Hepatocyte (in vitro differentiated cells): ENCODE results near the gene ANXA1. TPM values are rescaled to one million over a fixed set of nuclear protein-coding genes. Genes with fewer than 3 reads are reported as not detected.
A peak's percentile ranks its signal among the peaks of the same experiment; 100 is the strongest.

Experiments used
- DNase-seq: peaks from one replicate; pipeline ENCODE4 v3.0.0-alpha.2; 2016; ENCODE audit warnings: low spot score
- H2AFZ ChIP-seq: fragments of 200-600 bp; sonication (generic); 2 replicates; pipeline ENCODE4 v1.6.0; 2016; ENCODE audit warnings: antibody characterized with exemption, mild to moderate bottlenecking
- H3K27ac ChIP-seq: fragments of 200-600 bp; sonication (generic); 2 replicates; pipeline ENCODE4 v1.5.1; 2016; ENCODE audit warnings: mild to moderate bottlenecking
- H3K27me3 ChIP-seq: fragments of 200-600 bp; sonication (generic); 2 replicates; pipeline ENCODE4 v1.6.1; 2016
- H3K36me3 ChIP-seq: fragments of 200-600 bp; sonication (generic); replicated peaks from 2 replicates; pipeline ENCODE4 v1.5.1; 2016; ENCODE audit warnings: low read depth; ENCODE audit not compliant: insufficient read depth
- H3K4me1 ChIP-seq: fragments of 200-600 bp; sonication (generic); 2 replicates; pipeline ENCODE4 v1.5.1; 2016; ENCODE audit warnings: mild to moderate bottlenecking, moderate library complexity; ENCODE audit not compliant: insufficient read depth
- H3K4me2 ChIP-seq: fragments of 200-600 bp; sonication (generic); 2 replicates; pipeline ENCODE4 v1.6.0; 2016
- H3K4me3 ChIP-seq: fragments of 200-600 bp; sonication (generic); 2 replicates; pipeline ENCODE4 v1.5.1; 2016; ENCODE audit warnings: mild to moderate bottlenecking
- H3K79me2 ChIP-seq: fragments of 200-600 bp; sonication (generic); 2 replicates; pipeline ENCODE4 v1.6.0; 2017; ENCODE audit warnings: mild to moderate bottlenecking
- H3K9me2 ChIP-seq: fragments of 200-600 bp; sonication (generic); replicated peaks from 2 replicates; pipeline ENCODE4 v1.6.0; 2017; ENCODE audit warnings: mild to moderate bottlenecking; ENCODE audit not compliant: insufficient read depth
- H3K9me3 ChIP-seq: fragments of 200-600 bp; sonication (generic); 2 replicates; pipeline ENCODE4 v1.5.1; 2016; ENCODE audit warnings: low read depth, mild to moderate bottlenecking
- H4K20me1 ChIP-seq: fragments of 200-600 bp; sonication (generic); 2 replicates; pipeline ENCODE4 v1.6.0; 2016; ENCODE audit warnings: mild to moderate bottlenecking; ENCODE audit not compliant: insufficient read depth, poor library complexity, severe bottlenecking
- CTCF ChIP-seq: fragments of 200-600 bp; sonication (generic); IDR thresholded peaks from 2 replicates; pipeline ENCODE4 v1.5.1; 2016; ENCODE audit warnings: antibody characterized with exemption, mild to moderate bottlenecking; ENCODE audit not compliant: poor library complexity
- EZH2 ChIP-seq: fragments of 200-600 bp; sonication (generic); IDR thresholded peaks from 2 replicates; pipeline ENCODE4 v1.6.1; 2016; ENCODE audit warnings: antibody characterized with exemption, mild to moderate bottlenecking, borderline replicate concordance
- EZH2phosphoT487 ChIP-seq: fragments of 200-600 bp; sonication (generic); IDR thresholded peaks from one replicate; pipeline ENCODE4 v1.6.1; 2018; ENCODE audit warnings: antibody characterized with exemption, mild to moderate bottlenecking, low read depth, moderate library complexity; ENCODE audit not compliant: unreplicated experiment, severe bottlenecking
- WGBS: methylation state at CpG from one replicate; pipeline ENCODE4 v1.1.6; 2016; ENCODE audit warnings: low lambda C conversion rate; ENCODE audit errors: missing lambda C conversion rate; 5-methylcytosine and 5-hydroxymethylcytosine counted together
- polyA plus RNA-seq: library from polyadenylated mRNA; unstranded; fragments of >200 nt; fragmentation: Nextera tagmentation; extraction: Ambion mirVana; gene quantifications from 2 replicates; pipeline ENCODE4 v1.2.1, GENCODE V29; 2016
- total RNA-seq: library from RNA; depleted of rRNA; stranded (reverse); fragments of >200 nt; gene quantifications from 2 replicates; pipeline ENCODE4 v1.2.3, GENCODE V29; 2014

ANXA1 gene
- total and polyA plus RNA-seq, 2 experiments from 2014 or later, result 254 to 279 TPM

DNA sequence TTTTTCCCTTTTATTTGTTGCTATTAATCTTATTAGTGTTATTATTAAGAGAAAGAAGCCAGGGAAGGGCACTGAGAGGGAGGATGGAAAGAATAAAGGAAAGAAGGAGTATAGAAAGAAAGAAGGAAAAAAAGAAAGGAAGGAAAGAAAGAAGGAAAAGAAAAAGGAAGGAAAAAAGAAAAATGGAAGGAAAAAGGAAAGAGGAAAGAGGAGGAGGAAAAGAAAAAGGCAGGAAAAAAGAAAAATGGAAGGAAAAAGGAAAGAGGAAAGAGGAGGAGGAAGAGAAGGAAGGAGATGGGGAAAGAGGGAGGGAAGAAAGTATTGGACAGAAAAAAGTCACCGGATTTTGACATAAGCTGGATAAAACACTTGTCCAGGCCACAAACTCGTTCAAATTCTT, 47.8 kb downstream of the ANXA1 start:
- 73% methylated on average over 2 of the region's 2 CpGs for WGBS
- H3K9me2 ChIP-seq, result no peaks in the 10 kb centered on the region
- H3K4me3 ChIP-seq, result no peak overlapping the region
- no peaks in the 10 kb centered on the region for H3K27me3 ChIP-seq
- H3K4me2 ChIP-seq, result no peak overlapping the region
- TF ChIP-seq EZH2phosphoT487, result no peak
- no peak for TF ChIP-seq EZH2
- TF ChIP-seq CTCF, result no peak
- no peak overlapping the region for H3K27ac ChIP-seq
- no peak overlapping the region for H2AFZ ChIP-seq
- no peaks in the 10 kb centered on the region for H3K9me3 ChIP-seq
- H3K4me1 ChIP-seq, result no peaks in the 10 kb centered on the region
- H4K20me1 ChIP-seq, result no peaks in the 10 kb centered on the region
- no peaks in the 10 kb centered on the region for H3K36me3 ChIP-seq
- no peaks in the 10 kb centered on the region for H3K79me2 ChIP-seq
- DNase-seq, result no peak

DNA sequence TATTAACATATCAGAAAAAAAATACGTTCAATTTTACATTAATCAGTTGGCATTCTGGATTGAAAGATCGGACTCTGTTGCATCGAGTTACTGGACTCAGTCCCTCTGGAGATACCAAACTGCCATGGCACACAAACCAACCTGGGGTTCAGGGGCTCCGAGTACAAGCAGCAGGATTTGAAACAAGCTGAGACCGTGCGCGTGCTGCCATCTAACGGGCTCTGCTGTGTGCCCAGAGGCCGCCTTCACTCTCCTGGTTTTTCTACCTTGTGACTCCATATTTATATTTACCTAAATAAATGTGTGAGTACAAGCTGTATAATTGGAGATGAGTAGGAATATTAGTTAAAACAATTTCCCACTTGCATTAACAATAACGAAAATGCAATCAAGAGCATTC, 48.2 kb downstream of the ANXA1 start:
- Histone ChIP-seq H3K9me2 (no peaks in the 10 kb centered on the region), H3K4me1 (no peaks in the 10 kb centered on the region), H3K27ac (no peak overlapping the region), H2AFZ (no peak overlapping the region), H3K36me3 (no peaks in the 10 kb centered on the region), H4K20me1 (no peaks in the 10 kb centered on the region), H3K4me2 (no peak overlapping the region), H3K79me2 (no peaks in the 10 kb centered on the region), H3K4me3 (no peak overlapping the region), H3K27me3 (no peaks in the 10 kb centered on the region), H3K9me3 (no peaks in the 10 kb centered on the region)
- DNase-seq, result peak; percentile 28
- TF ChIP-seq CTCF, result peak; percentile 35
- no peak for TF ChIP-seq EZH2phosphoT487
- WGBS, result 60% methylated on average over 10 of the region's 10 CpGs

DNA sequence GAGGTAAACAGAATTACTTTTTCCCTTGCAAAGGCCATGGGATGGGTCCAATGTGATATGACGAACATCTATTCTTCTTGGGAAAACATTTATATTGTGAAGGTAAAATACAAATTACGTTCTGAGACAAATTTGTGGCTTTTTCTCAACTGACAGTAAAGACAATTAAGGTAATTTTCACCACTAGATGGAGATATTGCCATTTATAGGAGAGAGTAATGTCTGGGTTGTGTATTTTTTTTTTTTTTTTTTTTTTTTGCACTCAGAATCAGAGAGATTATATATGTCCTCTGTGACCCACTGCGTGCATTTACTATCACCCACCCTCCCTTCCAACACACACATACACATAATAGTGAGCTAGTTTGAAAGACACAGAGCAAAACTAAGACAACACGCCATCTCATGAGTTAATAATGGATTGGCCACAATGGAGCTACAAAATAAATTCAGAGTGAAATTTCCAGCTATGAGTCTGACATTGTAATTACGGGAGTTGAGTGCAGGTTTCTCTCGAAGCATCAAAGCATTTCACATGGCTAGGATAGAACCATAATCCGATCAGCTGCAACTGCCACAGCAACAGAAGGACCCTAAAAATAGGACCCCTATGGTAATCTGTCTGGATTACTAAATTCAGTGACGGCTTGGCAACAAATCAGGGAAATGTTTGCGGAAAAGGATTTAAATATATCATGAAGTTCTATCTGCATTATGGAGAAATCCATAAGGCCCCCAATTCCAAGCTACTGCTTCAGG, 49.2 kb downstream of the ANXA1 start:
- Histone ChIP-seq H3K4me1 (no peaks in the 10 kb centered on the region), H3K9me3 (no peaks in the 10 kb centered on the region), H3K27ac (no peak overlapping the region), H3K36me3 (no peaks in the 10 kb centered on the region), H3K27me3 (no peaks in the 10 kb centered on the region), H3K4me3 (no peak overlapping the region), H3K79me2 (no peaks in the 10 kb centered on the region), H4K20me1 (no peaks in the 10 kb centered on the region), H3K4me2 (peak overlapping the region; percentile 5), H2AFZ (no peak overlapping the region), H3K9me2 (no peaks in the 10 kb centered on the region)
- WGBS, result 52% methylated on average over 9 of the region's 9 CpGs
- DNase-seq, result peak; percentile 59
- TF ChIP-seq CTCF (peak; percentile 68), EZH2phosphoT487 (no peak), EZH2 (no peak)
